Fibroblast of pulmonary artery (primary cell): Measurements from ENCODE around the gene TSHZ2.

Source experiments
- DNase-seq: peaks from one replicate; pipeline ENCODE4 v3.0.0-alpha.2; 2010; ENCODE audit warnings: low read depth
- H3K4me3 ChIP-seq: replicated peaks from 2 replicates; pipeline ENCODE4 v1.5.1; 2011; ENCODE audit warnings: low read depth, mild to moderate bottlenecking, control low read depth, low read length, moderate library complexity
- CTCF ChIP-seq: IDR thresholded peaks from 2 replicates; pipeline ENCODE4 v1.5.1; 2011; ENCODE audit warnings: mild to moderate bottlenecking, control low read depth, low read length, inconsistent platforms; ENCODE audit errors: missing control alignments

The TSHZ2 gene

DNA sequence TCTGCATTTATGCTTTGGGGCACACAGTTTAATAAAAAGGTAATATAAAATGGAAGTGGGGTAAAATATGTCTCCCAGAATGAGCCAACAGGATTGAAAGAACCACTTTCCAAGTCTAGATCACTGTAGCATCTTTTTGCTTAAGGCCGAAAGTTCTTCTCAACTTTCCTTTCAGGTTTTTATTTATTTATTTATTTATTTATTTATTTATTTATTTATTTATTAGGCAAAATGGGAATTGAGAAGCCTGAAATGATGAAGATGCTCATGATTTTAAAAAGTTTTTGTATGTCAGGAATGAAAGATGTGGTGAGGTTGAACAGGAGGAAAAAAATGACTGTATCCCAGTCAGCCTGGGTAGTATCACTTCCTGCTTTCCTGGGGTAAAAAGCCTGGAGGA lies 24.0 kb downstream of the TSHZ2 start:
- H3K4me3 ChIP-seq: no peak overlapping the region
- TF ChIP-seq CTCF: no peak
- DNase-seq: no peak

DNA sequence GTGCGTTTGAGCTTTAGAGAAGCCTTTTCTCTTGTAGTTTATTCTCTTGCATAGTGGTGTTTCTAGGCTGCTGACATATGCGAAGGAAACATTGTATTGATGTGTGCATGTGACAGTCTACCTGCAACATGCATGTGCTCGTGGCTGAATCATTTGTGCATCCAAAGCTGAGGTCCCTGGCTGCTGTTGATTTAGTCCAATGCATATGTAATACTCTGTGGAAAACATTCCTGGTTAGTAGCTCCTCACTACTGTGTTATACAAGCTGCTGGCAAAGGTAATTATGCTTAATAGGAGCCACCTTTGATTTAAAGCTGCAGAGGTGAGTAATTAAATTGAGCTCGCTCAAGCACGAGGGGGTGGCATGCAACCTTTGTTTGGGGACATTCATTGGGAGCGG lies 24.5 kb downstream of the TSHZ2 start:
- DNase-seq: no peak
- H3K4me3 ChIP-seq: no peak overlapping the region
- TF ChIP-seq CTCF: no peak

- no peak for TF ChIP-seq CTCF
- no peak overlapping the region for H3K4me3 ChIP-seq
- DNase-seq: no peak
Measured at GRCh38 chr20:52998268-52998667, 26.1 kb downstream of the TSHZ2 start.

DNA sequence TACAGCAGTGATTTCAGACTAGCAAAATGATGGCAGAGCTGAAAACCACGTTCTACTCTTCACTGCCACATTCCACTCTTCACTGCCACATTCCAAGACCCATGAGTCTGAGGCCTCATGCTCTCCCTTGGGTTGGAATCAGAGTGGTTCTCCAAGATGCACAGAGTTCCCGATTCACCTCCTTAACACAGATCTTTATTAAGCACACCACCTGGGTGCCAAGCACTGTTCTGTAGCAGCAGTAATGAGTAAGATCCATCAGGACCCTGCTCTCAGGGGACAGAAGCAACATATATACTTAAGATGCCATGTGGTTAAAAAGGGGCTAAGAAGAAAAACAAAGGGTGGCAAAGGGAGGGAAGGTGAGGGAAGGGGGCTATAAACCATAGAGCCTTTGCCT lies 26.9 kb downstream of the TSHZ2 start:
- TF ChIP-seq CTCF: no peak
- H3K4me3 ChIP-seq: no peak overlapping the region
- DNase-seq: no peak

GRCh38 chr20:53001498-53002301 lies 29.5 kb downstream of the TSHZ2 start:
- H3K4me3 ChIP-seq: no peak overlapping the region
- no peak for TF ChIP-seq CTCF
- peak; percentile 8 for DNase-seq

DNA sequence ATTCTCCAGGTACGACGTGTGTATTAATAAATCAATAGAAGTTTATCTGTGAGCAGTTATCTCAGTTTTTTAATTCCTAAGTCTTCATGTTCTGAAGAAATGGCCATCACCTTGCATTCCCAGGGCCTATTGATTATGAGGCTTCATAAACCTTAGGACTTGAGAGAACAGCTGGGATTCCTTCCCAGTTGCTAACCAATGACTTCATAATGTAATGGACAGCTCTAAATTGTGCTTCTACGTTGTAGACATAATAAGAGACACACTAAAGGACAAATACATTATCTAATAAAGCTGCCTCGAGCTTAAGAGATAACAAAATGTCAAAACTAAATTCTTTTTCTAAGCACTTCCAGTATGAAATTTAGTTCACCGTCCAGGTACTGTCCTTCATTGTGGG lies 30.6 kb downstream of the TSHZ2 start:
- H3K4me3 ChIP-seq: no peak overlapping the region
- TF ChIP-seq CTCF: no peak
- DNase-seq: no peak
